HG03175 (cell line): Measurements from ENCODE around the gene SVEP1.

ENCODE experiments used
- ATAC-seq: cut with Tn5 transposase; IDR thresholded peaks from one replicate; pipeline ENCODE4 v1.9.1; 2021; ENCODE audit warnings: mild to moderate bottlenecking, moderate library complexity; ENCODE audit not compliant: unreplicated experiment

The SVEP1 gene

DNA sequence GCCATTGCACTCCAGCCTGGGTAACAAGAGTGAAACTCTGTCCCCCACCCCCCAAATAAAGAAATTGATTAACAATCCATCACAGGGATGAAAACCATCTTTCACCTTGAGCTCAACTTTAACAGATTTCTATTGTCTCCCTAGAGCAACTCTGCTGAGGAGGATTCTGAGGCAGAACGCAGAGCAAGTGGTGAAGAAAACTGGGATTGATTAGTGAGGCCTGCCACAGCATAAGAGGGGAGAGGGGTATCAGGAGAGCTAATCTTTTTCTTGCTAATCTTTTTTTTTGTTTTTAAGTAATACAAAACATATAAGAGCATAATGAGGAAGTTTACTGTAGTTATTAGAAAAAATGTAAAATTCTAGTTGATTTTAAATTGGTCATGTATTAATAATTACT is 250.8 kb downstream of the SVEP1 start:
- no peak for ATAC-seq

DNA sequence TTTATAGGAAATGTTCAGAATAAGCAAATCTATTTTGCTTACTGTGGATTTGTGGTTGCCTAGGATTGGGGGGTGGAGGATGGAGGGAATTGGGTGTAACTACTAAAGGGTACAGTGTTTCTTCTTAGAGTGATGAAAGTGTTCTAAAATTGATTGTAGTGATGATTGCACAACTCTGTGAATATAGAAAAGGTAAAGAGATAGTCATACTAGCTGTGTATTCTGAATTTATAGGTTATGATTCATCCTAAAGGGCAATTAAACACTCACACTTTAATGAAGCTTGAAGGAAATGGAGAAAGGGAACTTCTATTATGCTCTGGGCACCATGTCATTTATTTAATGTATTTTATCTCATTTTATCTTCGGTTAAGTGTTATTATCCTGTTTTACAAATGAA is 251.8 kb downstream of the SVEP1 start:
- ATAC-seq = no peak

DNA sequence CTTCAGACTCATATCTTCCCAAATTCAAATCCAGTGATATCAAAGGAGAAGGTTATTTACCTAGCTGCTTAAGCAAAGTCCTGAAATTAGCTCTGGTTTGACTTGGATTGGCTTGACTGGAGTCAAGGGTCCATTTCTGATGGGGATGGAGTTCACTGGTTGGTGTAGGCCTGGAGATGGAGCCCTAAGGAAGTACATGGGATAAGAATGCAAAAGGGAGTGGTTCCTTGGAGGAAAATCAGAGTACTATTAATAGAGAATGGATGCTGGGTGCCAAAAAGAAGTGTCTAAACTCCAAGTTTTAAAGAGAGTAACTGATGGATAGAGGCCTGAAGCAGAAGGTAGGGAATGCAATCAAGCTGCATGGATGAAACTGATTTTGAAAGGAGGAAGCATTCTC is 255.7 kb downstream of the SVEP1 start:
- ATAC-seq = no peak

DNA sequence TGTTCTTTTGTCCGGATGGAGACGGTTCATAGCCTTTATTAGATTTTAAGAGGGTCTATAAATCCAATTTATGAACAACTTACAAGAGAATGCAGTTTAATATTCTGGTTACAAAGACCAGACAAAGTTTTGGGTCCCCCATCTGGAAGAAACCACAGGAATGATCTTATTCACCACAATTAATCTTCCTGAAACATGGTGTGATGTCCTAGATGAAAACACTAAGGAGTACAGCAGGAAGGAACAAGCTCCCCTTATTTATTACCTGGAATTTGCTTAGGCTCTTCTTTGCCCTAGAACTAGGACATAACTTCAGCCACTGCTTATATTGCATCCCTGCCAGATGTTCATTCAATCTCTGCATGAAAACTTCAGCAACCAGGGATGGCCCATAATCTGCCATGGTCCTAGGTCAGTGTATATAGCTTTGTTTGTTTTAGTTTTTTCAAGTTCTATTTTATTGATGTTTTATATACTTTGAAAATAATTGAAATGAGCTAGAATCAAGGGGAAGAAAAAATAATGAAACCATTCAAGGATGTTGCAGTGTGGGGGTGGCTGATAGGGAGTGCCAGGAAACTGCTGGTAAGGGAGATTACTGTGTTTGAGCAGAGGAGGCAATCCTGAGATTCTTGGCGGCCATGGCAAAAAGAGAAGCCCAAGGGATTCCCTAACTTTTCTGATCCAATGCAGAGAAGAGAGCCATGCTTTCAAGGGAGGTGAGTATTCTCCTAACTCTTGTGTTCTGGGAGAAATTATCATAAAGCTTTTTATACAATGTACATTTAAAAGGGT is 258.7 kb downstream of the SVEP1 start:
- ATAC-seq = no peak

DNA sequence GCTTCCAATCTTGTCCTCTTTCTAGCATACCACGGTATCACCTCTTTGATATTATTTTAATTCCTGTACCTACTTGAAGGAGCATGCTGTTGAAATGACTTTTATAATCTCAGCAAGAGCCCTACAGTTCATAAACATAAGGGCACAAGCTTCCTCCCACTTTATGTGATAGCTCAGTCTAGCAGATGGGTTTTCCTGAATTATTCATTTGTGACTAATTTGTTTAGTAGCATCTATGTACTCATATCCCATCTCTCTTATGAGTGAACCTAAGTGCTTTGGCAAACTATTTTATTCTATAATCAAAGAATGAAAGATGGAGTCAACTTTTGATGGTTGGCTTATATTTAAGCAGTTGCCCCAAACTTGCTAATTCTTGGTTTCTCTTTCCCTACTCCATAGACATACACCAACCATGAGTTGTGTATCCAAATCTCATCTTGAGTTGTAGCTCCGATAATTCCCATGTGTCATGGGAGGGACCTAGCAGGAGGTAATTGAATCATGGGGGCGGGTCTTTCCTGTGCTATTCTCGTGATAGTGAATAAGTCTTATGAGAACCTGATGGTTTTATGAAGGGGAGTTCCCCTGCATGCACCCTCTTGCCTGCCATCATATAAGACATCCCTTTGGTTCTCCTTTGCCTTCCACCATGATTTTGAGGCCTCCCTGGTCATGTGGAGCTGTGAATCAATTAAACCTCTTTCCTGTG is 259.6 kb downstream of the SVEP1 start:
- no peak for ATAC-seq

DNA sequence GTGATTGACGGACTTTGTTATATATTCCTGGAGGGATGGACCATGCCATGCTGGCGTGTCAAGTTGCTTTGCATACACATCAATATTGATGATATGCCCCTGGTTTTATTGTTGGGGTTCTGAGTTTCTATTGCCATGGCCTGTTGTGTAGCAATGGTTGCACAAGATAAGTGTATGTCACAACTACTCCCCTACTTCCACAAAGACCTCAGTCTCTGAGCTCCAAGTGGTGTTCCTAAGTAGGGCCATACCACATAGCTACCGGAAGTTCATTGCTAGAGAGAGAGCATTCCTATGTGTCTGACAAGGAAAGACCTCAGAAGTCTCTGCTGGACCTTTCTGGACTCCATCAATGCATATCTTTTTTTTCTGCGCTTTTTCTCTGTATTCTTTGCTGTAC is 261.6 kb downstream of the SVEP1 start:
- no peak for ATAC-seq

DNA sequence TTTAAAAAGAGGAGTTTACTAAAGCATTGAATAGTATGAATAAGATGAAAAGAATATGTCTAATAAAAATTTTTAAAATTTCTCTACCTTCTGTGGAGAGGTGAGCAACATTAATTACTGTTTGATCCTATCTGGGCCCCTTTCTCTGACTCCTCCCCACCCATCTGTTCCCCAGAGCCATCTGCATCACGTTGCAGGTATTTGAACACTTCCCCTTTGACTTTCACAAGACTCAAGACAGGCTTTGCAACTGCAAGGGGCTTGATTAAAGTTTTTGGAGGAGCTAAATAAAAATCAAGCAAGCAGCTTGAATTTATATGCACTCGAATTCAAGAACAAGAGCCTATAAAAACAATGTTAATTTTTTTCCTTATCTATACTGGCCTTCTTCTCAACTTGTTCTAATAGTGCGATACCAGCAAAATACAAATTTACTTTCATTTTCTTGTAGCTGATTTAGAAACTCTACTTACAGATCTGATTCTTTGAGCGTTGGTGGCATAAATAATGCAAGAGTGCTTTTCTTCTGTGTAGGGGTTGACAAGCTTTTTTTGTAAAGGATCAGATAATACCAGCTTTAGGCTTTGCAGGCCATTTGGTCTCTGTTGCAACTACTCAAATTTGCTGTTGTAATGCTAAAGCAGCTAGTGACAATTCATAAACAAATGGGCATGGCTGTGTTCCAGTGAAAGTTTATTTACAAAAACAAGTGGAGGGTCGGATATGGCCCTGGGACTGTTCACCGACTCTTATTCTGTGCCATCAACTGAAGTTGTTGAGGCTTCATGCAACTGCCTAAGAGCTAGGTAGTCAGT is 263.1 kb downstream of the SVEP1 start:
- peak; percentile 99 for ATAC-seq
